K562 (cell line): ENCODE data around the gene IL3RA.

Experiments used
- EZH2 ChIP-seq: IDR thresholded peaks from 2 replicates; pipeline ENCODE4 v1.6.1; 2012; ENCODE audit warnings: low read depth, mild to moderate bottlenecking, inconsistent platforms, low read length, borderline replicate concordance
- GTF2F1 ChIP-seq: IDR thresholded peaks from 2 replicates; pipeline ENCODE4 v1.6.1; 2011; ENCODE audit warnings: low read depth, low read length, improper control_type of control experiment
- JUN ChIP-seq, 2 experiments: sonication (generic) in 1 of 2; formaldehyde crosslinking in 1 of 2; IDR thresholded peaks; 2 replicates each; pipeline versions ENCODE4 v1.6.1 to v1.8.0; 2012 to 2022; ENCODE audit warnings: borderline replicate concordance in 2 of 2, mild to moderate bottlenecking in 2 of 2, improper control_type of control experiment in 1 of 2, low read depth in 1 of 2, low read length in 1 of 2, missing genetic modification reagents in 1 of 2
- JUND ChIP-seq, 2 experiments: IDR thresholded peaks; 2 replicates in 1 of 2; 3 replicates in 1 of 2; pipeline ENCODE4 v1.6.1; 2011; ENCODE audit warnings: borderline replicate concordance in 2 of 2, low read depth in 2 of 2, low read length in 2 of 2, improper control_type of control experiment in 1 of 2, missing biosample characterization in 1 of 2, missing genetic modification characterization in 1 of 2, missing genetic modification reagents in 1 of 2
- MAFG ChIP-seq: fragments of 450-650 bp; conservative IDR thresholded peaks from 2 replicates; pipeline ENCODE4 v1.6.1; 2016; ENCODE audit warnings: missing genetic modification characterization, missing compliant biosample characterization
- MEIS2 ChIP-seq: fragments of 450-650 bp; IDR thresholded peaks from 2 replicates; pipeline ENCODE4 v1.6.1; 2014; ENCODE audit warnings: mild to moderate bottlenecking; ENCODE audit not compliant: partially characterized antibody
- PML ChIP-seq: IDR thresholded peaks from 2 replicates; pipeline ENCODE4 v1.6.1; 2012; ENCODE audit warnings: low read length, inconsistent platforms
- POLR2A ChIP-seq: fragments of 450-650 bp; conservative IDR thresholded peaks from 2 replicates; pipeline ENCODE4 v1.6.1; 2016
- RCOR1 ChIP-seq, 2 experiments: IDR thresholded peaks; 2 replicates each; pipeline ENCODE4 v1.6.1; 2012; ENCODE audit warnings: low read depth in 2 of 2, low read length in 2 of 2, borderline replicate concordance in 1 of 2, improper control_type of control experiment in 1 of 2
- ZNF57 ChIP-seq: fragments of 450-650 bp; formaldehyde crosslinking; IDR thresholded peaks from 2 replicates; pipeline ENCODE4 v1.4.0; 2020; ENCODE audit warnings: mild to moderate bottlenecking, moderate library complexity
- ZNF707 ChIP-seq: fragments of 250-450 bp; sonication (Bioruptor Pico); conservative IDR thresholded peaks from 2 replicates; pipeline ENCODE4 v1.8.0; 2022; ENCODE audit warnings: inconsistent platforms, mild to moderate bottlenecking, moderate library complexity
- TF ChIP-seq, protein P1 (sequence below), 3 experiments: IDR thresholded peaks in 2 of 3; conservative IDR thresholded peaks in 1 of 3; 2 replicates each; pipeline ENCODE4 v1.5.1; 2011 to 2012; ENCODE audit warnings: low read length in 3 of 3, mild to moderate bottlenecking in 3 of 3, control low read depth in 2 of 3, improper control_type of control experiment in 1 of 3, inconsistent platforms in 1 of 3, low read depth in 1 of 3, mixed read lengths in 1 of 3, moderate library complexity in 1 of 3; ENCODE audit not compliant: insufficient read depth in 2 of 3

DNA sequence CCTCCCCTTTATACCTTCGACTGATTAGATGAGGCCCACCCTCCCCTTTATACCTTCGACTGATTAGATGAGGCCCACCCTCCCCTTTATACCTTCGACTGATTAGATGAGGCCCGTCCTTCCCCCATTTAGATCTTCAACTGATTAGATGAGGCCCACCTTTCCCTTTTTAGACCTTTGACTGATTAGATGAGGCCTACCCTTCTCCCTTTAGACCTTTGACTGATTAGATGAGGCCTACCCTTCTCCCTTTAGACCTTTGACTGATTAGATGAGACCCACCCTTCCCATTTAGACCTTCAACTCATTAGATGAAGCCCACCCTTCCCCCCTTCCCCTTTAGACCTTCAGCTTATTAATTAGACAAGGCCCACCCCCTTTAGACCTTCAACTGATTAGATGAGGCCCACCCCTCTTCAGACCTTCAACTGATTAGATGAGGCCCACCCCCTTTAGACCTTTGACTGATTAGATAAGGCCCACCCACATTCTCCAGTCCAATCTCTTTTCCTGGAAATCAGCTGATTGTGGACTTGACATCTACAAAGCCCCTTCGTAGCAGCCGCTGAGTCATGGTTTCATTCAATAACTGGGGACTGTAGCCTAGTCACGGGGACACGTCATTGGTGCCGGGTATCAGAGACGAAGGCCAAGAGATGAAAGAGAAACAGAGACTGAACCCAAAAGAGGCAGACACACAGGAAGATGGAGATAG, 28.8 kb upstream of the IL3RA start:
- TF ChIP-seq MAFG (no peak; the same call in 1 of the 2 replicates), RCOR1 (IDR thresholded peaks at IDR 0.05; ENCODE audit: borderline replicate concordance in 1 of 2, low read depth in 2 of 2, low read length in 2 of 2) (no peak), ZNF57 (CRISPR knock-in tag) (no peak), JUND (IDR thresholded peaks at IDR 0.05; ENCODE audit: borderline replicate concordance, low read depth, low read length) (no peak), JUND (tag; IDR thresholded peaks at IDR 0.05; ENCODE audit: borderline replicate concordance, low read depth, low read length) (no peak), POLR2A (no peak), PML (no peak), JUN (IDR thresholded peaks at IDR 0.05; ENCODE audit: borderline replicate concordance, low read depth, low read length) (no peak), JUN (CRISPR knock-in tag; IDR thresholded peaks at IDR 0.05; ENCODE audit: borderline replicate concordance) (no peak), EZH2 (no peak), MEIS2 (no peak), ZNF707 (CRISPR knock-in tag) (no peak), GTF2F1 (no peak)
- TF ChIP-seq, protein P1, sequence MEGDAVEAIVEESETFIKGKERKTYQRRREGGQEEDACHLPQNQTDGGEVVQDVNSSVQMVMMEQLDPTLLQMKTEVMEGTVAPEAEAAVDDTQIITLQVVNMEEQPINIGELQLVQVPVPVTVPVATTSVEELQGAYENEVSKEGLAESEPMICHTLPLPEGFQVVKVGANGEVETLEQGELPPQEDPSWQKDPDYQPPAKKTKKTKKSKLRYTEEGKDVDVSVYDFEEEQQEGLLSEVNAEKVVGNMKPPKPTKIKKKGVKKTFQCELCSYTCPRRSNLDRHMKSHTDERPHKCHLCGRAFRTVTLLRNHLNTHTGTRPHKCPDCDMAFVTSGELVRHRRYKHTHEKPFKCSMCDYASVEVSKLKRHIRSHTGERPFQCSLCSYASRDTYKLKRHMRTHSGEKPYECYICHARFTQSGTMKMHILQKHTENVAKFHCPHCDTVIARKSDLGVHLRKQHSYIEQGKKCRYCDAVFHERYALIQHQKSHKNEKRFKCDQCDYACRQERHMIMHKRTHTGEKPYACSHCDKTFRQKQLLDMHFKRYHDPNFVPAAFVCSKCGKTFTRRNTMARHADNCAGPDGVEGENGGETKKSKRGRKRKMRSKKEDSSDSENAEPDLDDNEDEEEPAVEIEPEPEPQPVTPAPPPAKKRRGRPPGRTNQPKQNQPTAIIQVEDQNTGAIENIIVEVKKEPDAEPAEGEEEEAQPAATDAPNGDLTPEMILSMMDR (IDR thresholded peaks at IDR 0.05 in 2 of 3, conservative IDR thresholded peaks at IDR 0.05 in 1 of 3; ENCODE audit: insufficient read depth in 2 of 3, low read depth in 1 of 3, low read length in 3 of 3): no peak
